ENCODE data around the gene TPRX1. TPM values are rescaled to one million over a fixed set of nuclear protein-coding genes. Genes with fewer than 3 reads are reported as not detected.
"Not testable (repeated sequence)": the region's sequence is repeated elsewhere in the genome, so short reads cannot be mapped to it uniquely, and the experiment has no call there.

The TPRX1 gene
- total RNA-seq, 1 experiment from 2014 or later, result not detected

GRCh38 chr19:47806435-47806834 lies 2.1 kb upstream of the TPRX1 start:
- CTCF ChIA-PET, result no interaction called here
- TF ChIP-seq CTCF (IDR thresholded peaks at IDR 0.05; ENCODE audit: unreplicated experiment), result no peak
- no TSS peak for BruUV-seq (replicated peaks)
- H3K4me3 Mint-ChIP-seq (ENCODE audit: low read depth, unreplicated experiment), result no peak overlapping the region
- H3K36me3 Mint-ChIP-seq (ENCODE audit: insufficient read depth, unreplicated experiment), result peaks cover 6% of the 10 kb centered on the region
- H3K4me1 Mint-ChIP-seq (ENCODE audit: low read depth, unreplicated experiment), result no peaks in the 10 kb centered on the region
- H3K27me3 Mint-ChIP-seq (ENCODE audit: unreplicated experiment), result peaks cover 12% of the 10 kb centered on the region
- no peak for DNase-seq
- H3K27ac Mint-ChIP-seq (ENCODE audit: unreplicated experiment), result no peak overlapping the region
- H3K9me3 Mint-ChIP-seq (ENCODE audit: low read depth, unreplicated experiment), result no peaks in the 10 kb centered on the region
- intact Hi-C loops (cut with micrococcal nuclease; ENCODE audit: unreplicated experiment), result no loop called here

- CTCF ChIA-PET, result no interaction called here
- H3K27ac Mint-ChIP-seq (ENCODE audit: unreplicated experiment), result no peak overlapping the region
- TF ChIP-seq CTCF (IDR thresholded peaks at IDR 0.05; ENCODE audit: unreplicated experiment), result no peak
- DNase-seq, result no peak
- peaks cover 6% of the 10 kb centered on the region for H3K36me3 Mint-ChIP-seq (ENCODE audit: insufficient read depth, unreplicated experiment)
- no peaks in the 10 kb centered on the region for H3K4me1 Mint-ChIP-seq (ENCODE audit: low read depth, unreplicated experiment)
- intact Hi-C loops (cut with micrococcal nuclease; ENCODE audit: unreplicated experiment), result no loop called here
- H3K27me3 Mint-ChIP-seq (ENCODE audit: unreplicated experiment), result peaks cover 12% of the 10 kb centered on the region
- BruUV-seq (replicated peaks), result no TSS peak
- no peak overlapping the region for H3K4me3 Mint-ChIP-seq (ENCODE audit: low read depth, unreplicated experiment)
- no peaks in the 10 kb centered on the region for H3K9me3 Mint-ChIP-seq (ENCODE audit: low read depth, unreplicated experiment)
Observed at GRCh38 chr19:47805313-47805712, 962 bp upstream of the TPRX1 start.

- H3K9me3 Mint-ChIP-seq (ENCODE audit: low read depth, unreplicated experiment); H3K4me3 Mint-ChIP-seq (ENCODE audit: low read depth, unreplicated experiment); DNase-seq; CTCF ChIA-PET; H3K4me1 Mint-ChIP-seq (ENCODE audit: low read depth, unreplicated experiment); intact Hi-C loops (cut with micrococcal nuclease; ENCODE audit: unreplicated experiment); H3K27ac Mint-ChIP-seq (ENCODE audit: unreplicated experiment); H3K36me3 Mint-ChIP-seq (ENCODE audit: insufficient read depth, unreplicated experiment); BruUV-seq (replicated peaks): not testable (repeated sequence)
- peaks cover 21% of the 10 kb centered on the region for H3K27me3 Mint-ChIP-seq (ENCODE audit: unreplicated experiment)
Observed at GRCh38 chr19:47803671-47804070, 680 bp downstream of the TPRX1 start.

- H3K9me3 Mint-ChIP-seq (ENCODE audit: low read depth, unreplicated experiment); H3K4me1 Mint-ChIP-seq (ENCODE audit: low read depth, unreplicated experiment); BruUV-seq (replicated peaks); intact Hi-C loops (cut with micrococcal nuclease; ENCODE audit: unreplicated experiment); H3K36me3 Mint-ChIP-seq (ENCODE audit: insufficient read depth, unreplicated experiment); H3K4me3 Mint-ChIP-seq (ENCODE audit: low read depth, unreplicated experiment); DNase-seq; H3K27ac Mint-ChIP-seq (ENCODE audit: unreplicated experiment); CTCF ChIA-PET: not testable (repeated sequence)
- H3K27me3 Mint-ChIP-seq (ENCODE audit: unreplicated experiment), result peaks cover 26% of the 10 kb centered on the region
Observed at GRCh38 chr19:47803148-47803547, 1.2 kb downstream of the TPRX1 start.

- no TSS peak for BruUV-seq (replicated peaks)
- no peak for TF ChIP-seq CTCF (IDR thresholded peaks at IDR 0.05; ENCODE audit: unreplicated experiment)
- no peak overlapping the region for H3K4me3 Mint-ChIP-seq (ENCODE audit: low read depth, unreplicated experiment)
- no peak for DNase-seq
- peaks cover 6% of the 10 kb centered on the region for H3K36me3 Mint-ChIP-seq (ENCODE audit: insufficient read depth, unreplicated experiment)
- no peaks in the 10 kb centered on the region for H3K4me1 Mint-ChIP-seq (ENCODE audit: low read depth, unreplicated experiment)
- CTCF ChIA-PET, result no interaction called here
- H3K9me3 Mint-ChIP-seq (ENCODE audit: low read depth, unreplicated experiment), result no peaks in the 10 kb centered on the region
- intact Hi-C loops (cut with micrococcal nuclease; ENCODE audit: unreplicated experiment), result no loop called here
- peaks cover 32% of the 10 kb centered on the region for H3K27me3 Mint-ChIP-seq (ENCODE audit: unreplicated experiment)
- no peak overlapping the region for H3K27ac Mint-ChIP-seq (ENCODE audit: unreplicated experiment)
Observed at GRCh38 chr19:47802521-47803043, 1.8 kb downstream of the TPRX1 start.
